T-helper 1 cell (primary cell): ENCODE results near the gene TRAM2.
A peak's percentile ranks its signal among the peaks of the same experiment; 100 is the strongest.

ENCODE experiments used
- DNase-seq, 5 donors: peaks; one replicate each; pipeline ENCODE4 v3.0.0-alpha.2; 2012 to 2020

Gene TRAM2

GRCh38 chr6:52524918-52525317, 51.9 kb downstream of the TRAM2 start:
- DNase-seq: no peak

GRCh38 chr6:52523378-52524142, 53.3 kb downstream of the TRAM2 start:
- DNase-seq: no peak

GRCh38 chr6:52522655-52523054, 54.2 kb downstream of the TRAM2 start:
- DNase-seq: no peak

- DNase-seq: no peak
Observed at GRCh38 chr6:52522151-52522626, 54.7 kb downstream of the TRAM2 start.

- DNase-seq: no peak
Observed at GRCh38 chr6:52519618-52520017, 57.2 kb downstream of the TRAM2 start.

GRCh38 chr6:52518279-52518945, 58.4 kb downstream of the TRAM2 start:
- no peak for DNase-seq

GRCh38 chr6:52517502-52518278, 59.2 kb downstream of the TRAM2 start:
- DNase-seq: peak in 1 of 5 donors; percentile 62

- DNase-seq: no peak
Observed at GRCh38 chr6:52516943-52517342, 59.9 kb downstream of the TRAM2 start.

- DNase-seq: peak in 1 of 5 donors; percentile 57
Observed at GRCh38 chr6:52516269-52516668, 60.6 kb downstream of the TRAM2 start.

GRCh38 chr6:52515219-52515960, 61.5 kb downstream of the TRAM2 start:
- DNase-seq: peak in 1 of 5 donors; percentile 41

- no peak for DNase-seq
Observed at GRCh38 chr6:52514514-52514913, 62.3 kb downstream of the TRAM2 start.

GRCh38 chr6:52513896-52514295, 63.0 kb downstream of the TRAM2 start:
- DNase-seq: no peak

- no peak for DNase-seq
Observed at GRCh38 chr6:52513464-52513863, 63.4 kb downstream of the TRAM2 start.

- no peak for DNase-seq
Observed at GRCh38 chr6:52512199-52512598, 64.7 kb downstream of the TRAM2 start.

- no peak for DNase-seq
Observed at GRCh38 chr6:52511572-52512151, 65.2 kb downstream of the TRAM2 start.

GRCh38 chr6:52511163-52511562, 65.7 kb downstream of the TRAM2 start:
- no peak for DNase-seq

- no peak for DNase-seq
Observed at GRCh38 chr6:52510213-52510562, 66.7 kb downstream of the TRAM2 start.

- DNase-seq: no peak
Observed at GRCh38 chr6:52509281-52510212, 67.3 kb downstream of the TRAM2 start.

- DNase-seq: no peak
Observed at GRCh38 chr6:52508261-52508739, 68.6 kb downstream of the TRAM2 start.

GRCh38 chr6:52507557-52508260, 69.2 kb downstream of the TRAM2 start:
- DNase-seq: no peak
